Activated CD4-positive, alpha-beta T cell treated with anti-CD3 and anti-CD28 coated beads for 1 hour (primary cell): ENCODE results near the gene GPLD1.

Experiments
- DNase-seq: peaks from one replicate; pipeline ENCODE4 v3.0.0-alpha.2; 2020

Gene GPLD1

DNA sequence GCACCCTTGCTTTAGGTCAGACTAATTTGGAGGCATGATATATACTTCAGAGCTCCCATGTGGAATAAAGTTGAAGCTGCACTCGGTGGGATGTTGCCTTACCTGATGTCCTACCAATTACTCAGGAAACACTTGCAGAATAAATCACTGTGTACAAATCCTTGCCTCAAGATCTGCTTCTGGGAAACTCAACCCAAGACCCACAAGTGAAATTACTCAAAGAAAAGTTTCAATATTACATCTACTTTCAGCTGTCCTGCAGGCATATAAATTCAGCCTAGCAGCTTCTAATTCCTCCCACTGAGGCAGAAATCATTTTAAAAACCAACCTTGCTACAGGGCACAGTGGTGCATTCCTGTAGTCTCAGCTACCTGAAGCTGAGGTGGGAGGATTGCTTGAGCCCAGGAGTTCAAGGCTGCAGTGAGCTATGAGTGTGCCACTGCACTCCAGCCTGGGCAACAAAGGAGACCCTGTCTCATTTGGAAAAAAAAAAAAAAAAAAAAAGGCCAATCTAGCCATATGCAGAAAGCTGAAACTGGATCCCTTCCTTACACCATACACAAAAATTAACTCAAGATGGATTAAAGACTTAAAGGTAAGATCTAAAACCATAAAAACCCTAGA, 110.8 kb downstream of the GPLD1 start:
- no peak for DNase-seq
